NB4 (cell line): ENCODE data around the gene EPB41L2.

Source experiments
- CTCF ChIP-seq: IDR thresholded peaks from one replicate; pipeline ENCODE4 v1.5.1; 2012; ENCODE audit warnings: low read depth, low read length
- MAX ChIP-seq: IDR thresholded peaks from 2 replicates; pipeline ENCODE4 v1.6.1; 2011; ENCODE audit warnings: low read depth, low read length
- MYC ChIP-seq: IDR thresholded peaks from 2 replicates; pipeline ENCODE4 v1.6.1; 2011; ENCODE audit warnings: low read depth, low read length
- POLR2A ChIP-seq: IDR thresholded peaks from 2 replicates; pipeline ENCODE4 v1.6.1; 2011; ENCODE audit warnings: mild to moderate bottlenecking; ENCODE audit not compliant: insufficient read length; ENCODE audit errors: extremely low read depth

GRCh38 chr6:131026243-131026642 lies 36.8 kb downstream of the EPB41L2 start:
- TF ChIP-seq POLR2A (no peak), CTCF (no peak), MAX (no peak), MYC (no peak)
